ENCODE results near the gene SNRNP25. TPM values are rescaled to one million over a fixed set of nuclear protein-coding genes. Genes with fewer than 3 reads are reported as not detected.

SNRNP25 gene
- total and polyA plus RNA-seq, 4 donors: 10.3 to 30.9 (median 20.9) TPM

DNA sequence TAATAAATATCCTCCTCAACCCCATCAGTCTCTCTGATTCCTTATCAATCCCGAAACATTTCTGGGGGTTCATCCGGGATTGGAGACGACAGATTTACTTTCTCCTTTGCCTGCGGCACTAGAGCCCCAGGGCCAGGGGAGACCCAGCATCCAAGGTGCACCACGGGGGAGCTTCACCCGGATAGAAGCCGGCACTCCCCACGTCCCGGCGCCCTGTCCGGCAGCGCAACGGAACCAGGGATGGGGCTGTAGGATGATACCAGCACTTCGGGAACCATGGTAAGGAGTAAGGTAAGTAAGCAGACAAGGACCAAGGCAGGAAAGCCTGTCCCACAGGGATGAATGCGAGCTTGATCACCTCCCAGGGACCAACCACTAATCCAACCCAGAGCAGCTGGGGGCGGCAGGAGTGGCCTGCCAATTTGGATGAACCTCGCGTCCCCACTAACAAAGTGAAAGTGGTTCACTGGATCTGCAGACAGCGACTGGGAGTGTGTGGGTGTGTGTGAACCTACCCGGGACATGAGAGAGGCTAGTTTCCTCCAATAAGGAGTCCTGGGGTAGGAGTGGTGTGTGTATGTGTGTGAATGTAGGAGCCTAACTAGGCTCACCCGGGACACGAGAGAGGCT, 12.1 kb upstream of the SNRNP25 start:
- Histone ChIP-seq H3K36me3 (ENCODE audit: control insufficient read depth in 4 of 4, insufficient read depth in 4 of 4, low read length in 4 of 4) (peaks cover 0 to 11% (median 5%) of the 10 kb centered on the region in 4 donors), H3K4me1 (ENCODE audit: control insufficient read depth in 5 of 5, insufficient read depth in 5 of 5, low read length in 5 of 5) (peaks cover 0 to 1% (median 0%) of the 10 kb centered on the region in 5 donors), H3K27me3 (ENCODE audit: control insufficient read depth in 3 of 3, insufficient read depth in 3 of 3, low read length in 2 of 3) (no peaks in the 10 kb centered on the region), H3K9ac (ENCODE audit: insufficient read depth in 1 of 2, low read length in 2 of 2) (no peak overlapping the region), H3K27ac (ENCODE audit: low read depth in 1 of 2, low read length in 1 of 2) (no peak overlapping the region), H3K4me3 (no peak overlapping the region), H3K9me3 (ENCODE audit: control insufficient read depth in 4 of 4, insufficient read depth in 3 of 4, low read length in 3 of 4) (no peaks in the 10 kb centered on the region)
- TF ChIP-seq, protein P1, sequence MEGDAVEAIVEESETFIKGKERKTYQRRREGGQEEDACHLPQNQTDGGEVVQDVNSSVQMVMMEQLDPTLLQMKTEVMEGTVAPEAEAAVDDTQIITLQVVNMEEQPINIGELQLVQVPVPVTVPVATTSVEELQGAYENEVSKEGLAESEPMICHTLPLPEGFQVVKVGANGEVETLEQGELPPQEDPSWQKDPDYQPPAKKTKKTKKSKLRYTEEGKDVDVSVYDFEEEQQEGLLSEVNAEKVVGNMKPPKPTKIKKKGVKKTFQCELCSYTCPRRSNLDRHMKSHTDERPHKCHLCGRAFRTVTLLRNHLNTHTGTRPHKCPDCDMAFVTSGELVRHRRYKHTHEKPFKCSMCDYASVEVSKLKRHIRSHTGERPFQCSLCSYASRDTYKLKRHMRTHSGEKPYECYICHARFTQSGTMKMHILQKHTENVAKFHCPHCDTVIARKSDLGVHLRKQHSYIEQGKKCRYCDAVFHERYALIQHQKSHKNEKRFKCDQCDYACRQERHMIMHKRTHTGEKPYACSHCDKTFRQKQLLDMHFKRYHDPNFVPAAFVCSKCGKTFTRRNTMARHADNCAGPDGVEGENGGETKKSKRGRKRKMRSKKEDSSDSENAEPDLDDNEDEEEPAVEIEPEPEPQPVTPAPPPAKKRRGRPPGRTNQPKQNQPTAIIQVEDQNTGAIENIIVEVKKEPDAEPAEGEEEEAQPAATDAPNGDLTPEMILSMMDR (IDR thresholded peaks at IDR 0.05; ENCODE audit: control extremely low read depth, extremely low read depth): no peak
- ATAC-seq (ENCODE audit: insufficient read depth, low FRiP score): no peak
- 94 to 97% methylated on average over 22 of the region's 22 CpGs for WGBS, 2 donors
- no peak for DNase-seq

DNA sequence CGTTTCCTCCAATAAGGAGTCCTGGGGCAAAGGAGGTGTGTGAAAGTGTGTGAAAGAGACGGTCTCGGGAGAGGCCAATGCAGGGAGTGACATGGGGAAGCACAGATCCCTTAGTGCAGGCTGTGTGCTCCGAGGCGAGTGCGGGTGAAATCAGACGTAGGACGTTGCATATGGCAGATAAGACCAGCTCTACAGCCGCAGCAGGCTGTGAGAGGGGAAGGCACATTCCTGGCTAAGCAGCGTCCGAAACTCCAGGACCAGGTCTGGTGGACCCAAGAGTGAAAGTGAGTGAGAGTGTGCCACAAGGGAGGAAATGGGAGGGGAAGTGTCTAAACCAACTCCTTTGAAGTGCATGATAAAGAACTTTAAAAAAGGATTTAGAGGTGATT, 11.6 kb upstream of the SNRNP25 start:
- TF ChIP-seq, protein P1 (IDR thresholded peaks at IDR 0.05; ENCODE audit: control extremely low read depth, extremely low read depth): no peak
- Histone ChIP-seq H3K9me3 (ENCODE audit: control insufficient read depth in 4 of 4, insufficient read depth in 3 of 4, low read length in 3 of 4) (no peaks in the 10 kb centered on the region), H3K27me3 (ENCODE audit: control insufficient read depth in 3 of 3, insufficient read depth in 3 of 3, low read length in 2 of 3) (no peaks in the 10 kb centered on the region), H3K36me3 (ENCODE audit: control insufficient read depth in 4 of 4, insufficient read depth in 4 of 4, low read length in 4 of 4) (peaks cover 0 to 12% (median 5%) of the 10 kb centered on the region in 4 donors), H3K27ac (ENCODE audit: low read depth in 1 of 2, low read length in 1 of 2) (no peak overlapping the region), H3K4me1 (ENCODE audit: control insufficient read depth in 5 of 5, insufficient read depth in 5 of 5, low read length in 5 of 5) (peaks cover 0 to 1% (median 0%) of the 10 kb centered on the region in 5 donors), H3K4me3 (no peak overlapping the region), H3K9ac (ENCODE audit: insufficient read depth in 1 of 2, low read length in 2 of 2) (no peak overlapping the region)
- no peak for ATAC-seq (ENCODE audit: insufficient read depth, low FRiP score)
- no peak for DNase-seq
- WGBS, 2 donors: 88 to 89% methylated on average over 11 of the region's 11 CpGs

GRCh38 chr16:42691-43090, 10.9 kb upstream of the SNRNP25 start:
- H3K4me1 ChIP-seq (ENCODE audit: control insufficient read depth in 5 of 5, insufficient read depth in 5 of 5, low read length in 5 of 5): peaks cover 0 to 1% (median 0%) of the 10 kb centered on the region in 5 donors
- peaks cover 3 to 16% (median 6%) of the 10 kb centered on the region in 4 donors for H3K36me3 ChIP-seq (ENCODE audit: control insufficient read depth in 4 of 4, insufficient read depth in 4 of 4, low read length in 4 of 4)
- TF ChIP-seq, protein P1 (IDR thresholded peaks at IDR 0.05; ENCODE audit: control extremely low read depth, extremely low read depth): no peak
- ATAC-seq (ENCODE audit: insufficient read depth, low FRiP score): no peak
- WGBS, 2 donors: 77 to 83% methylated on average over 4 of the region's 4 CpGs
- H3K27ac ChIP-seq (ENCODE audit: low read depth in 1 of 2, low read length in 1 of 2): no peak overlapping the region
- H3K9me3 ChIP-seq (ENCODE audit: control insufficient read depth in 4 of 4, insufficient read depth in 3 of 4, low read length in 3 of 4): no peaks in the 10 kb centered on the region
- H3K4me3 ChIP-seq: no peak overlapping the region
- no peak for DNase-seq
- H3K27me3 ChIP-seq (ENCODE audit: control insufficient read depth in 3 of 3, insufficient read depth in 3 of 3, low read length in 2 of 3): no peaks in the 10 kb centered on the region
- no peak overlapping the region for H3K9ac ChIP-seq (ENCODE audit: insufficient read depth in 1 of 2, low read length in 2 of 2)

GRCh38 chr16:43294-43693, 10.3 kb upstream of the SNRNP25 start:
- H3K36me3 ChIP-seq (ENCODE audit: control insufficient read depth in 4 of 4, insufficient read depth in 4 of 4, low read length in 4 of 4): peaks cover 3 to 16% (median 6%) of the 10 kb centered on the region in 4 donors
- H3K27me3 ChIP-seq (ENCODE audit: control insufficient read depth in 3 of 3, insufficient read depth in 3 of 3, low read length in 2 of 3): no peaks in the 10 kb centered on the region
- no peak for DNase-seq
- TF ChIP-seq, protein P1 (IDR thresholded peaks at IDR 0.05; ENCODE audit: control extremely low read depth, extremely low read depth): no peak
- ATAC-seq (ENCODE audit: insufficient read depth, low FRiP score): no peak
- H3K27ac ChIP-seq (ENCODE audit: low read depth in 1 of 2, low read length in 1 of 2): no peak overlapping the region
- no peak overlapping the region for H3K4me3 ChIP-seq
- 84 to 91% methylated on average over 5 of the region's 5 CpGs for WGBS, 2 donors
- peaks cover 0 to 1% (median 0%) of the 10 kb centered on the region in 5 donors for H3K4me1 ChIP-seq (ENCODE audit: control insufficient read depth in 5 of 5, insufficient read depth in 5 of 5, low read length in 5 of 5)
- no peak overlapping the region for H3K9ac ChIP-seq (ENCODE audit: insufficient read depth in 1 of 2, low read length in 2 of 2)
- no peaks in the 10 kb centered on the region for H3K9me3 ChIP-seq (ENCODE audit: control insufficient read depth in 4 of 4, insufficient read depth in 3 of 4, low read length in 3 of 4)
